IMR-90 (cell line): ENCODE results near the gene RAPGEF1. TPM values are rescaled to one million over a fixed set of nuclear protein-coding genes. Genes with fewer than 3 reads are reported as not detected.
A peak's percentile ranks its signal among the peaks of the same experiment; 100 is the strongest.

Experiments
- ATAC-seq: fragments of 200-7000 bp; cut with Tn5 transposase; 2 replicates; pipeline ENCODE4 v1.9.1; 2020; ENCODE audit warnings: low read depth, mild to moderate bottlenecking, moderate library complexity
- BruUV-seq: library from RNA; stranded (reverse); fragments of 400-500 nt; replicated peaks from 2 replicates; lab custom pipeline; 2021; lab: Mats Ljungman, UMichigan
- CTCF ChIA-PET: fragments of 300-600 bp; formaldehyde crosslinking; extraction: SDS; loops from one replicate; lab custom pipeline; 2021; ENCODE audit warnings: antibody characterized with exemption; lab: Yijun Ruan, JAX
- POLR2A ChIA-PET: fragments of 300-600 bp; sonication (Branson Sonifier 250); formaldehyde crosslinking; loops from one replicate; lab custom pipeline; 2022; ENCODE audit warnings: antibody characterized with exemption; ENCODE audit not compliant: unreplicated experiment; lab: Charles Lee
- DNase-seq: peaks from one replicate; pipeline ENCODE4 v3.0.0; 2013
- H2AFZ ChIP-seq: replicated peaks from 2 replicates; pipeline ENCODE3; 2013; ENCODE audit warnings: low read length, mild to moderate bottlenecking; ENCODE audit not compliant: poor library complexity
- H2AK5ac ChIP-seq: 2 replicates; pipeline ENCODE4 v1.6.1; 2013; ENCODE audit warnings: low read depth, low read length, inconsistent platforms
- H2AK9ac ChIP-seq: replicated peaks from 2 replicates; pipeline ENCODE3; 2013; ENCODE audit warnings: mild to moderate bottlenecking, low read depth, low read length, moderate library complexity; ENCODE audit not compliant: poor library complexity
- H2BK120ac ChIP-seq: 2 replicates; pipeline ENCODE4 v1.6.1; 2013; ENCODE audit warnings: low read depth, low read length, inconsistent platforms
- H2BK15ac ChIP-seq: 3 replicates; pipeline ENCODE4 v1.6.1; 2013; ENCODE audit warnings: low read depth, low read length, inconsistent platforms
- H2BK20ac ChIP-seq: 2 replicates; pipeline ENCODE4 v1.6.1; 2013; ENCODE audit warnings: low read depth, mild to moderate bottlenecking, inconsistent platforms, low read length, moderate library complexity
- H2BK5ac ChIP-seq: 2 replicates; pipeline ENCODE4 v1.6.1; 2013; ENCODE audit warnings: mild to moderate bottlenecking, low read depth, low read length, inconsistent platforms; ENCODE audit not compliant: poor library complexity, severe bottlenecking
- H3K14ac ChIP-seq: replicated peaks from 2 replicates; pipeline ENCODE4 v1.6.1; 2013; ENCODE audit warnings: low read depth, low read length, inconsistent platforms
- H3K18ac ChIP-seq: 2 replicates; pipeline ENCODE4 v1.6.1; 2013; ENCODE audit warnings: low read depth, low read length, control low read depth
- H3K23ac ChIP-seq: 2 replicates; pipeline ENCODE4 v1.6.1; 2013; ENCODE audit warnings: low read depth, low read length, inconsistent platforms
- H3K27ac ChIP-seq: 2 replicates; pipeline ENCODE4 v1.5.1; 2013; ENCODE audit warnings: mild to moderate bottlenecking, control low read depth, low read length; ENCODE audit not compliant: insufficient read depth
- H3K27me3 ChIP-seq: 2 replicates; pipeline ENCODE4 v1.6.1; 2013; ENCODE audit warnings: low read length; ENCODE audit not compliant: control insufficient read depth, insufficient read depth
- H3K36me3 ChIP-seq: 2 replicates; pipeline ENCODE4 v1.6.1; 2013; ENCODE audit warnings: low read length, mixed read lengths; ENCODE audit not compliant: control insufficient read depth, insufficient read depth
- H3K4ac ChIP-seq: 2 replicates; pipeline ENCODE4 v1.6.1; 2013; ENCODE audit warnings: low read depth, low read length, inconsistent platforms
- H3K4me1 ChIP-seq: 2 replicates; pipeline ENCODE4 v1.6.1; 2013; ENCODE audit warnings: low read length, mixed read lengths; ENCODE audit not compliant: control insufficient read depth, insufficient read depth
- H3K4me2 ChIP-seq: 2 replicates; pipeline ENCODE4 v1.6.1; 2013; ENCODE audit warnings: low read depth, mild to moderate bottlenecking, control low read depth, low read length, moderate library complexity
- H3K4me3 ChIP-seq: 2 replicates; pipeline ENCODE4 v1.5.1; 2013; ENCODE audit warnings: low read depth, mild to moderate bottlenecking, control low read depth, low read length, moderate library complexity; ENCODE audit not compliant: insufficient read depth
- H3K56ac ChIP-seq: 2 replicates; pipeline ENCODE4 v1.6.1; 2013; ENCODE audit warnings: low read length, inconsistent platforms; ENCODE audit not compliant: insufficient read depth; ENCODE audit errors: extremely low read depth
- H3K79me1 ChIP-seq, 2 experiments: 2 replicates each; pipeline ENCODE4 v1.6.1; 2013; ENCODE audit warnings: low read length in 2 of 2, inconsistent platforms in 1 of 2, low read depth in 1 of 2
- H3K9ac ChIP-seq: 2 replicates; pipeline ENCODE4 v1.6.1; 2013; ENCODE audit warnings: low read depth, low read length, control low read depth
- H3K9me1 ChIP-seq: 2 replicates; pipeline ENCODE4 v1.6.1; 2013; ENCODE audit warnings: low read length, inconsistent platforms; ENCODE audit not compliant: insufficient read depth
- H3K9me3 ChIP-seq: 2 replicates; pipeline ENCODE4 v1.6.1; 2013; ENCODE audit warnings: low read length; ENCODE audit not compliant: control insufficient read depth, insufficient read depth
- H4K20me1 ChIP-seq: 2 replicates; pipeline ENCODE4 v1.6.1; 2013; ENCODE audit warnings: low read length, inconsistent platforms; ENCODE audit not compliant: insufficient read depth
- H4K5ac ChIP-seq: 2 replicates; pipeline ENCODE4 v1.6.1; 2013; ENCODE audit warnings: mild to moderate bottlenecking, low read depth, low read length, control low read depth
- H4K8ac ChIP-seq, 2 experiments: 2 replicates each; pipeline ENCODE4 v1.6.1; 2013; ENCODE audit warnings: low read depth in 2 of 2, low read length in 2 of 2, control low read depth in 1 of 2, inconsistent platforms in 1 of 2
- H4K91ac ChIP-seq: 2 replicates; pipeline ENCODE4 v1.6.1; 2013; ENCODE audit warnings: low read depth, low read length, inconsistent platforms; ENCODE audit not compliant: insufficient read depth
- FOS ChIP-seq: fragments of 150-350 bp; IDR thresholded peaks from 2 replicates; pipeline ENCODE4 v1.6.1; 2016; ENCODE audit warnings: low read depth, low read length
- MAFK ChIP-seq: IDR thresholded peaks from 2 replicates; pipeline ENCODE4 v1.6.1; 2012; ENCODE audit warnings: low read depth, low read length, improper control_type of control experiment
- POLR2A ChIP-seq: IDR thresholded peaks from 2 replicates; pipeline ENCODE4 v1.6.1; 2012; ENCODE audit warnings: mild to moderate bottlenecking, low read depth, low read length
- WGBS, 2 experiments: methylation state at CpG; one replicate each; pipeline versions ENCODE4 v1.1.5 to v1.1.7; 2013; ENCODE audit warnings: missing lambda C conversion rate in 2 of 2; ENCODE audit not compliant: insufficient read length in 1 of 2; ENCODE audit errors: extremely low coverage in 2 of 2; 5-methylcytosine and 5-hydroxymethylcytosine counted together
- dilution Hi-C: fragments of 300-500 bp; cut with HindIII; formaldehyde crosslinking; loops from one replicate; pipeline ENCODE4 v1.14.3; 2018; ENCODE audit warnings: low sequenced_read_pairs; ENCODE audit not compliant: unreplicated experiment
- in situ Hi-C: fragments of 300-500 bp; cut with MboI; formaldehyde crosslinking; loops from 3 replicates; pipeline ENCODE4 v1.14.3; 2019; ENCODE audit warnings: low sequenced_read_pairs, inconsistent platforms, mixed read lengths
- intact Hi-C: fragments of 100-400 bp; cut with micrococcal nuclease; formaldehyde crosslinking; loops from 2 replicates; pipeline ENCODE4 v1.10.0; 2022
- polyA plus RNA-seq, 3 experiments: library from polyadenylated mRNA; depleted of rRNA; stranded (reverse); fragments of >200 nt; gene quantifications; 2 replicates each; pipeline ENCODE4 v1.2.3, GENCODE V29; 2012; ENCODE audit warnings: low replicate concordance in 1 of 3
- total RNA-seq: library from RNA; depleted of rRNA; stranded (reverse); fragments of >200 nt; gene quantifications from 2 replicates; pipeline ENCODE4 v1.2.3, GENCODE V29; 2012
- TF ChIP-seq, protein P1 (sequence below): fragments of 150-350 bp; IDR thresholded peaks from 2 replicates; pipeline ENCODE4 v1.6.1; 2016; ENCODE audit warnings: low read depth, mild to moderate bottlenecking, low read length, moderate library complexity, borderline replicate concordance
- TF ChIP-seq, protein P2 (sequence below): conservative IDR thresholded peaks from 2 replicates; pipeline ENCODE4 v1.5.1; 2012; ENCODE audit warnings: mild to moderate bottlenecking, low read depth, low read length, improper control_type of control experiment

The RAPGEF1 gene
- total and polyA plus RNA-seq, 2 of the 4 experiments (the other 2 are of a cell fraction) = 13.1 to 22.3 TPM

DNA sequence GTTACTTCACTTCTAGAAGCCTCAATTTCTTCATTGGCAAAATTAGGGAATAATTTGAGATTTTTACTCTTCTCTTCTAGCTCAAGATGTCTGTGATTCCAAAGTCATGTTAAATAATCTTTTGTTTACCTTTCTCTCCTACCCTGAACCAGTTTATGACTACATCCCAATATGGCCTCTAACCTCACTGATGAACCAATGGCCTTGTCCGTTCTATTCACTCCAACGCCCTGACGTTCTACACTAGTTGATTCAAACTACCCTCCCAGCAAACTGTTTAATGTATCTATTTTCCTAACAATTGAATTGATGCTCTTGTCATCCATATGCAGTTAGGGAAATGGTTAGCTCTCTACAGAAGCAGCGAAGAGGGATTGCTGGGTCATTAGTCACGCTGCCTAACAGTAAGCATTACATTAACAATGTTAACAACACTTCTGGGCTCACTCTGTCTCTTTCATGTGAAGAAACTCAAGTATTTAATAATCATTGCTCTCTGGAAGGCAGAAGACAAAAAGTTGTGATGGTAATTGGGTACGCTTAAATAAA is 38.0 kb downstream of the RAPGEF1 start:
- no peak overlapping the region for H2AFZ ChIP-seq
- POLR2A ChIA-PET = no interaction called here
- no peak overlapping the region for H3K27ac ChIP-seq
- no peak overlapping the region for H3K18ac ChIP-seq
- CTCF ChIA-PET = no interaction called here
- no peak overlapping the region for H2AK5ac ChIP-seq
- no peak overlapping the region for H3K56ac ChIP-seq
- no peak overlapping the region for H3K14ac ChIP-seq
- no peak overlapping the region for H2AK9ac ChIP-seq
- peaks cover 64% of the 10 kb centered on the region for H4K20me1 ChIP-seq
- no peaks in the 10 kb centered on the region for H3K9me3 ChIP-seq
- 62% methylated on average over 3 of the region's 6 CpGs; no CpG with 5 or more reads in 1 of the 2 experiments for WGBS, 2 experiments
- intact Hi-C loops (no loop called here), in situ Hi-C loops (no loop called here), dilution Hi-C loops (no loop called here)
- no peak overlapping the region for H4K91ac ChIP-seq
- H4K8ac ChIP-seq = no peak overlapping the region
- no peak overlapping the region for H2BK15ac ChIP-seq
- no peak overlapping the region for H3K4me3 ChIP-seq
- H3K36me3 ChIP-seq = no peaks in the 10 kb centered on the region
- peaks cover 52 to 85% of the 10 kb centered on the region in 2 experiments for H3K79me1 ChIP-seq
- H3K9me1 ChIP-seq = peaks cover 27% of the 10 kb centered on the region
- H3K4ac ChIP-seq = peak overlapping the region; percentile 8; the same call in 1 of the 2 replicates
- H3K9ac ChIP-seq = no peak overlapping the region
- no peak overlapping the region for H4K5ac ChIP-seq
- H2BK120ac ChIP-seq = no peak overlapping the region
- H3K23ac ChIP-seq = no peak overlapping the region
- no peak overlapping the region for H2BK5ac ChIP-seq
- ATAC-seq (peak; percentile 74), DNase-seq (peak; percentile 49)
- peaks cover 16% of the 10 kb centered on the region for H3K4me1 ChIP-seq
- no TSS peak for BruUV-seq
- no peak overlapping the region for H2BK20ac ChIP-seq
- no peaks in the 10 kb centered on the region for H3K27me3 ChIP-seq
- TF ChIP-seq MAFK (no peak), FOS (no peak), POLR2A (no peak)
- TF ChIP-seq, protein P1, sequence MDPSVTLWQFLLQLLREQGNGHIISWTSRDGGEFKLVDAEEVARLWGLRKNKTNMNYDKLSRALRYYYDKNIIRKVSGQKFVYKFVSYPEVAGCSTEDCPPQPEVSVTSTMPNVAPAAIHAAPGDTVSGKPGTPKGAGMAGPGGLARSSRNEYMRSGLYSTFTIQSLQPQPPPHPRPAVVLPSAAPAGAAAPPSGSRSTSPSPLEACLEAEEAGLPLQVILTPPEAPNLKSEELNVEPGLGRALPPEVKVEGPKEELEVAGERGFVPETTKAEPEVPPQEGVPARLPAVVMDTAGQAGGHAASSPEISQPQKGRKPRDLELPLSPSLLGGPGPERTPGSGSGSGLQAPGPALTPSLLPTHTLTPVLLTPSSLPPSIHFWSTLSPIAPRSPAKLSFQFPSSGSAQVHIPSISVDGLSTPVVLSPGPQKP = no peak
- TF ChIP-seq, protein P2, sequence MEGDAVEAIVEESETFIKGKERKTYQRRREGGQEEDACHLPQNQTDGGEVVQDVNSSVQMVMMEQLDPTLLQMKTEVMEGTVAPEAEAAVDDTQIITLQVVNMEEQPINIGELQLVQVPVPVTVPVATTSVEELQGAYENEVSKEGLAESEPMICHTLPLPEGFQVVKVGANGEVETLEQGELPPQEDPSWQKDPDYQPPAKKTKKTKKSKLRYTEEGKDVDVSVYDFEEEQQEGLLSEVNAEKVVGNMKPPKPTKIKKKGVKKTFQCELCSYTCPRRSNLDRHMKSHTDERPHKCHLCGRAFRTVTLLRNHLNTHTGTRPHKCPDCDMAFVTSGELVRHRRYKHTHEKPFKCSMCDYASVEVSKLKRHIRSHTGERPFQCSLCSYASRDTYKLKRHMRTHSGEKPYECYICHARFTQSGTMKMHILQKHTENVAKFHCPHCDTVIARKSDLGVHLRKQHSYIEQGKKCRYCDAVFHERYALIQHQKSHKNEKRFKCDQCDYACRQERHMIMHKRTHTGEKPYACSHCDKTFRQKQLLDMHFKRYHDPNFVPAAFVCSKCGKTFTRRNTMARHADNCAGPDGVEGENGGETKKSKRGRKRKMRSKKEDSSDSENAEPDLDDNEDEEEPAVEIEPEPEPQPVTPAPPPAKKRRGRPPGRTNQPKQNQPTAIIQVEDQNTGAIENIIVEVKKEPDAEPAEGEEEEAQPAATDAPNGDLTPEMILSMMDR = 0 out of 2 replicates have a peak, but pooled peaks have one; percentile 0
- H3K4me2 ChIP-seq = peak overlapping the region; percentile 2; the same call in 1 of the 2 replicates
